Occipital lobe (tissue), 2 donors: ENCODE results near the gene ANO2. TPM values are rescaled to one million over a fixed set of nuclear protein-coding genes. Genes with fewer than 3 reads are reported as not detected.
"Not testable (repeated sequence)": the region's sequence is repeated elsewhere in the genome, so short reads cannot be mapped to it uniquely, and the experiment has no call there.

Experiments used
- DNase-seq: peaks from one replicate; lab custom pipeline; 2025; lab: John Stamatoyannopoulos, UW
- total RNA-seq: library from RNA; depleted of rRNA; stranded (reverse); fragments of >200 nt; gene quantifications from one replicate; pipeline ENCODE4 v1.2.3, GENCODE V29; 2014

ANO2 gene
- total RNA-seq, 1 donor from 2014 or later: 3.6 TPM

- no peak for DNase-seq
These were observed 387.9 kb downstream of the ANO2 start for GRCh38 chr12:5556946-5557673.

GRCh38 chr12:5556033-5556614, 388.9 kb downstream of the ANO2 start:
- no peak for DNase-seq

- DNase-seq: no peak
These were observed 390.3 kb downstream of the ANO2 start for GRCh38 chr12:5554711-5555110.

GRCh38 chr12:5549011-5549410, 396.0 kb downstream of the ANO2 start:
- DNase-seq: no peak

- DNase-seq: no peak
These were observed 396.7 kb downstream of the ANO2 start for GRCh38 chr12:5548152-5548943.

GRCh38 chr12:5546616-5547015, 398.4 kb downstream of the ANO2 start:
- no peak for DNase-seq

GRCh38 chr12:5537771-5538170, 407.3 kb downstream of the ANO2 start:
- no peak for DNase-seq

- DNase-seq: not testable (repeated sequence)
These were observed 407.9 kb downstream of the ANO2 start for GRCh38 chr12:5537026-5537615.

- DNase-seq: no peak
These were observed 409.5 kb downstream of the ANO2 start for GRCh38 chr12:5535541-5535940.

GRCh38 chr12:5534426-5535199, 410.4 kb downstream of the ANO2 start:
- no peak for DNase-seq

GRCh38 chr12:5533368-5533767, 411.7 kb downstream of the ANO2 start:
- no peak for DNase-seq

GRCh38 chr12:5525783-5526367, 419.2 kb downstream of the ANO2 start:
- DNase-seq: no peak

GRCh38 chr12:5524769-5525436, 420.2 kb downstream of the ANO2 start:
- no peak for DNase-seq

- no peak for DNase-seq
These were observed 420.8 kb downstream of the ANO2 start for GRCh38 chr12:5524116-5524768.

GRCh38 chr12:5523396-5524115, 421.5 kb downstream of the ANO2 start:
- no peak for DNase-seq

GRCh38 chr12:5522432-5523335, 422.4 kb downstream of the ANO2 start:
- DNase-seq: no peak

- no peak for DNase-seq
These were observed 423.4 kb downstream of the ANO2 start for GRCh38 chr12:5521456-5522325.
